ENCODE data around the gene MFSD12.

The MFSD12 gene

DNA sequence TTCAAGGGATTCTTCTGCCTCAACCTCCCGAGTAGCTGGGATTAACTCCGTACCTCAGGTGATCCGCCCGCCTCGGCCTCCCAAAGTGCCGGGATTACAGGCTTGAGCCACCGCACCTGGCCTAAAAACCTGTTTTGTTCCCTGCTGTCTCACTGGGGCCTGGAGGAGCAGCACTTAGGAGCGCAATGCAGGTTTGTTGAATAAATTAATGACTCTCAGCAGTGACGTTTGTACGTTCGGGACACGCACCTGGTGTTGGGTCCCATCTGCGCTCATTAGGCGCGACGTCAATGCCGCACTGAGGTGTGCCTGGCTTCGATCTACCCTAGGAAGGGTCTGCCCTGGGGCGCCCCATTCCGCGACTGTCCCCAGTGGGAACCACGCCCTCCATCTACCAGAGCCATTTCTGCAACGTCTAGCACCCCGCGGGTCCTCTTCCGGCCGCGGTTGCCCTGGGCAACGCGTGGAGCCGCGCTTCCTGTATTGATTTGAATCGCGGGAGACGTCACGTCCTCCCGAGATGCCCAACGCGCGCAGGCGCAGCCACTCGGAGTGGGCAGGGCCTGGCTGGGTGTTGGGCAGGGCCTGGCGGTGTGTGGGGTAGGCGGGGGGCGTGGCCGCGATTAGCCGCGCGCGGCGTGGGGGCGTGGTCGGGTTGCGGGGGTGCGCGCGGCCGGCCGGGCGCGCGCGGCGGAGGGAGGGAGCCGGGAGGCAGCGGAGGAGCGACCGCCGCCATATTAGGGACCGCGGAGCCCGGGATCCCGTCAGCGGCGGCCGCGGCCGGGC is 51.6 kb downstream of the MFSD12 start, which contains the start of gene FZR1:
TSS of gene FZR1 (plus strand) at position 714 of the 786 bp plus-strand sequence. CDS start 16,679 bp downstream, outside the sequence.
- peak; percentile 99 for DNase-seq

DNA sequence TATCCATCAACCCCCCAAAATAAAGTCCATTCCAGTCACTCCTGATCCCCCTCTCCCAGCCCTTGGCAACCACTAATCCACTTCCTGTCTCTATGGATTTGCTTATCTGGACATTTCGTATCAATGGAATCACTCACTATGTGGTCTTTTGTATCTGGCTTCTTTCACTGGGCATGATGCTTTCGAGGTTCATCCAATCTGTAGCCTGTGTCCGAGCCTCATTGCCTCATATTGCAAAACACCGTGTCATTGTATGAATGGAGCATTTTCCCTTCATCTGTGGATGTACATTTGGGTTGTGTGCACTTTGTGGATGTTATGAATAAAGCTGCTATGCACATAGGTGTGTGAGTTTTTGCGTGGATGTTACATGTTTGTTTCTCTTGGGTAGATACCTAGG is 52.7 kb downstream of the MFSD12 start:
- no peak for DNase-seq

DNA sequence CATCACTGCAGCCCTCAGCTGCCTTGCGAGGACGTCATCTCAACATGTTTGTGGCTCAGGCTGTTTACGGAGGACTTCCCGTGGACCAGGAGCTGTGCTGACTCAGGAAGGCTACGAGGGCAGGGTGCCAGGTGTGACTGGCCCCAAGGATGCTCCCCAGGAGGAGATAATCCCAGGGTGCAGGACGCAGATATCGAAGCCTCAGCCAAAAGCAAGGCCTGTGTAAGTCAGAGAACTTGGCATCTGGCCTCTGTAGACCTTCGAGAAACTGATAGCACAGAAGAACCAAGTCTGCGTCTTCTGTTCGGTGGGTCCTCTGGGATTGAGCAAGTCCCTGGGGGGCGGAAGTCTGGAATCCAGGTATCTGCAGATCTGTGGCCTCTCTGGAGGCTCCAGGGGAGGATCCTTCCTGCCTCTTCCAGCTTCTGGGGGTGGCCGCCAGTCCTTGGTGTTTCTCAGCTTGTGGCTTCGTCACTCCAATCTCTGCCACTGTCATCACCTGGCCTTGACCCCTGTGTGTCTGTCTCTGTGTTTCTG is 54.3 kb downstream of the MFSD12 start:
- no peak for DNase-seq

DNA sequence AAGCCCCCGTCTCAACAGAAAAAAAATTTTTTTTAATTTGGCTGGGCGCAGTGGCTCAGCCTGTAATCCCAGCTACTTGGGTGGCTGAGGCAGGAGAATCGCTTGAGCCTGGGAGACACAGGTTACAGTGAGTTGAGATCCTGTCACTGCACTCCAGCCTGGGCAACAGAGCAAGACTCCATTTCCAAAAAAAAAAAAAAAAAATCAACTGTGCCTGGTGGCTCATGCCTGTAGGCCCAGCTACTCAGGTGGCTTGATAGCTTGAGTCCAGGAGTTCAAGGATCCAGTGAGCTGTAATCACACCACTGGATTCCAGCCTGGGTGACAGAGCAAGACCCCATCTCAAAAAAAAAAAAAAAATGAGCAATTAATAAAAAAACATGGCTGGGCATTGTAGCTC is 55.6 kb downstream of the MFSD12 start:
- no peak for DNase-seq

DNA sequence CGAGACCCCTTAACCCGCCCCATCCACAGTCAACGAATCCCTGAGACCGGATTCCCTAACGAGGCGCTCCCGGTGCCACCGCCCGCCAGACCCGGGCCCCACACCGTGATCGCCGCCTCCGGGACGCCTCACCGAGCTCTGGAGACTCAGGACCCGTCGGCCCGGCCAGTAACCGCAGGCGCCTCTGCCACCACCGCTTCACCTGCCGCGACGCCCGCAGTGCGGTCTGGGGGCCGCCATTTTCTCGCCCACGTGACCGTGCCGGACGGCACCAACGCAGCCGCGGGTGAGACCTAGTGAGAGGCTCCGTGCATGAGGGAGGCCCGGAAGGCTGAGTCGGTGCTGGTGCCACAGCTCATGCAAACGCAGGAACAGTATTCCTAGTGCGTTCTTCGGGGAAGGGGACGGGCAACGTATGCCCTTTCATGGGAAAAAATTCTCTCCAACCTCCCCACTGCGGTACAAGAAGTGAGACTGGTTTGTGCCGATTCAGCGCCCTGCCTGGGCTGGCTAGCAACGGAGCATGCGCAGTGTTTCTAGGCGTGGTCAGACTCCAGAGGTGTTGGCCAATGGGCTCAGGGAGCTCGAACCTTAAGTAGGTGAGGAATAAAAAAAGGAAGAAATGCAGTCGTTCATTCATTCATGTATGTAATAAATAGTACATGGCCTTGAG is 56.8 kb downstream of the MFSD12 start, which contains the start of gene DOHH:
TSS of gene DOHH (minus strand) at position 246 of the 673 bp plus-strand sequence. CDS start 3,860 bp downstream, outside the sequence.
- peak; percentile 96 for DNase-seq

DNA sequence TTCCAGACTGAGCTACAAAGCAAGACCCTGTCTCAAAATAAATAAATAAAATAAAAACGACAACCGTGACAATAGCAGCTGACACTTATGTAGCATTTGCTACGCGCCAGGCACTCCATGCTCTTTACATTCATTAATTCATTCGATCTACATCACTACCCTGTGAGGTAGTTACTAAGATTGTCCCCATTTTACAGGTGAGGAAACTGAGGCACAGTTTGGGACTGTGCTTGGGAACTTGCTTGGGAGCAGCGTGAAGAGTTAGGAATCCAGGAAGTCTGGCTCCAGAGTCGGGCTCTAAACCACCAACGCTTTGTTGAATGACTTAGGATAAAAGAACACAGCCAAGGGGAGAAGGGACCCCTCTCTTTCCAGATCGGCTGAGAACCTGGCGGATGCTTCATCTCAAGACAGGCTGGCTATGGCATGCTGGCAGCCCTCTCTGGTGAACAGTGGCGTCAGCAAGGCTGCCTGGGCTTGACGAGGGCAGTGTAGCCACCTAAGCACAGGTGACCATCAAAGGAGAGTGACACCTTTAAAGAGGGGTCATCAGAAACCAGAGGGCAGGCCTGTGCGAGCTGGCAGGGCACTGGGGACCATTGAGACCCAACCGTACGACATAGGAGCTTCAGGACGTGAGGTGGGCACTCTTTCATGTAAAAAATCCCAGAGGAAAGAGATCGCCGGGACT is 57.5 kb downstream of the MFSD12 start:
- DNase-seq = no peak

DNA sequence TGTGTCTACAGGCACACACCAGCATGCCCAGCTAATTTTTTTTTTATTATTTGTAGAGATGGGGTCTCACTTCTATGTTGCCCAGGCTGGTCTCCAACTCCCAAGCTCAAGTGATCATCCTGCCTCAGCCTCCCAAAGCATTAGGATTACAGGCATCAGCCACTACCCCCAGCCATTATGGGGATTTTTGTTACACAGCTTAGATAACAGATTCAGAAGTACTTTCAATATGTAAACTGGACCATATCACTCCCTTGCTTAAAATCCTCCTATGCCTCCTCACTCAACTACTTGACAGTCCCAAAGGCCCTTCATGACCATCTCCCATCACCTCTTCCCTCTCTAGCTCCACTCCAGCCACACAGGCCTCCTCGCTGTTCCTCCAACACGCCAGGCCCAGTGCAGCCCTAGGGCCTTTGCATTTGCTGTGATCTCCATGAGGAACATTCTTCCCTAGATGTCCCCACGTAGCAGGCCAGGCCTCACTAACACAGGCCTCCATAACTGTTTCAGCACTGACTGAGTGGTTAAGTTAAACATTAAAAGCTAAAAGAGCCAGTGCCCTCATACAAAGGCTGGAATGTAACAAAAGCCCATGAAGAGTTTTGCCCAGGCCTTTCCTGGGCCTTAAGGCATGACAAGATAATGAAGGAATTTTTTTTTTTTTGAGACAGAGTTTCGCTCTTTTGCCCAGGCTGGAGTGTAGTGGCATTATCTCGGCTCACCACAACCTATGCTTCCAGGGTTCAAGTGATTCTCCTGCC is 59.4 kb downstream of the MFSD12 start:
- no peak for DNase-seq

DNA sequence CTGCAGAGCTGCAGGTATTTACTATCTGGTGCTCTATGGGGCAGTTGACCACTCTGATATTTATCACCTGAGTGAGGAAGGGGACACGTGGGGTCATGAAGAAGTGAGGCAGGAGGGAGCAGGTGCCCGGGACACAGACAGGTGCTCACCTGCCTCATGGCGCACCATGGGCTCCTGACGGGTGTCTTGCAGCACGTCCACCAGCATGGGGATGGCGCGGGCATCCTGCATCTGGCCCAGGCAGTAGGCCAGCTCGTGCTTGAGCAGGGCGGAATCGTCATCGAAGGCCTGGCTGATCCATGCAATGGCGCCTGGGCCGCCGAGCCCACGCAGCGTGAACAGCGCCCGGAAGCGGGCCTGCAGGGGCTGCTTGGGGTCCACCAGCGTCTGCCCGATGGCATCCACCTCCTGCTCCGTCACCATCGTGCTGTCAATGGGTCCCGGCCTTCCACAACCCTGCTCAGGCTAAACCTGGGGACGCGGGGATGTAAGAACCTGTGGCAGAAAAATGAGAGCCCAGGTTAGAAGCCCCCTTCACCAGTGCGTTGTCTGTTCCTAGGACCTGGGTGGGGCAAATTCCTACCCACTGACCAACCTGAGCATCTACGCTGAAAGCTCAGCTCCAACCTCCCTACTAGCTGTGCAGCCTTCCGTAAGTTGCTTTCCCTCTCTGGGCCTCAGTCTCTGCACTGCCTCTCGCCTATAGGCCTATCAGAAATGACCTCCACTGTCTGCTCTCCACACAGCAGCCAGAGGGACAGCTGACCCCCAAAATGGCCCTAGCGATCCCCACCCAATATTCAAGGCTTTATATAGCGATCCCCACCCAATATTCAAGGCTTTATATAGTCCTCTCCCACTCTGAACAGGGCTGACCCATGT is 60.8 kb downstream of the MFSD12 start:
- no peak for DNase-seq

DNA sequence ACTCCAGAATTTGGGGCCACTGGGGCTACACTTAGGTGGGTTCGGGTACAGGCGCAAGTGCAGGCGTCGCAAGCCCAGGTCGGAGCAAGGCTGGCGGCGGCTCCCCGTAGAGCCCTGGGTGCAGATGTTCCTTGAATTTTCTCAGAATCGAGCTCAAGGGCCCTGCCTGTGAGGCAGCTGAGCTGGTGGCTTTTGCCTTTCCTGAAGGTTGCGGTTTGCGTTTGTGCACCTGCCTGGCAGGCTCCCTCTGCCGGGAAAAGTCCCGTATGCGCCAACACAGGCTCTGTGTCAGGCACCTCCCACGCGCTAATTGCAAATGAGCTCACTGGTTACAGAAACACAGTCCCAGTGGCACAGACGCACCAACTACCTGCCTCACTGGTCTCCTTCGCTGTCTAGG is 62.8 kb downstream of the MFSD12 start:
- no peak for DNase-seq
